C4-2B (cell line): ENCODE data around the gene TARS2.

ENCODE experiments used
- CTCF ChIP-seq: fragments of 450-650 bp; conservative IDR thresholded peaks from 2 replicates; pipeline ENCODE4 v1.5.1; 2017; ENCODE audit warnings: mild to moderate bottlenecking
- ZFX ChIP-seq: fragments of 450-650 bp; IDR thresholded peaks from 2 replicates; pipeline ENCODE4 v1.6.1; 2017

GRCh38 chr1:150514260-150514659, 27.0 kb downstream of the TARS2 start:
- no peak for TF ChIP-seq CTCF
- no peak for TF ChIP-seq ZFX
